ENCODE results near the gene TP53TG5.

Gene TP53TG5

DNA sequence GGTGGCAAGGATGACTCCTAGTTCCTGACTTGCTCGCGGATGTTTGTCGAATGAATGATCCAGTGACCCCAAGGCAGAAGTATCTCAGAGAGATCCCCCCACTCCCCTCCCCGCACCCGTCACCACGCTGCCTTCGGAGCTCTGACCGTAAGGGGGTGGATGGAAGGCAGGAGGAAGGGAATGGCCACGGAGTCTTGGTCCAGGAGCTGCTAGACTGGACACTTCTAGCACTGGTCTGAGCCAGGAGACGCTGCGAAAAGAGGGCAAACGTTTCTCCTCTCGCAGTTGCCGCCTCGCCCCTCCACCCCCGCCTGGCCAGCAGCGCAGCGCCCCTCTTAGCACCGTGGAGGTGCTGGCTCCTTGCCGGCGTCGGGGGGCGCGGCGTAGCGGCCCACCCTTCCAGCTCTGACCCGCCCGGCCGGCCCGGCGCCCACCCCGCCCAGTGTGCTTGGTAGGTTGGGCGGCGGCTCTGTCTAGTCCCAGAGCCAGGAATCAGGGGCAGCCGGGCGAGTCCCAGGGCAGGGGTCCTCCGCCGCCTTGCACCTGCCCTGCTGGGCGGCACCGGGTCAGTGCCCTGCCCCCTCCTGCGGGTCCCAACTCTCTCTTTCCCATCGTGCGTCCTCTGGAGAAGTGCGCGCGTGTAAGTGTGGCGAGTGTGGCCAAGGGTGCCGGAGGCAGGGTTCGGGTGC, 27.6 kb upstream of the TP53TG5 start:
- no peak for DNase-seq

DNA sequence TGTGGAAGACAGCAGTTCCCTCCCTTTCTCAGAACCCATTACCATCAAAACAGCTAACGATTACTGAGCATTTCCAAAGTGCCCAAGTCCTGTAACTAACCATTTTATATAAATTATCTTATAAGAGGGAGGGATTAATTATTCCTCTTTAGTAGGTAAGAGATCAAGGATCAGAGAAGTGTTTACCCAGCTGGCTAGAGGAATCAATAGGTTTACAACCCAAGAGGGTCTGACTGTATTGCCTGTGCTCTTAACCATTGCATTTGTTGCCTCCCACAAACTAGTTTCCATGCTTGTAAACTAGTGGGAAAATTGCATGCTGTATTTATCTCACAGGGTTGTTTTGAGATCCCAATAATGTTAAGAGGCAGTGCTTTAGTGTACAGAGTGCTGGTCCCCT, 26.3 kb upstream of the TP53TG5 start:
- DNase-seq, result no peak

DNA sequence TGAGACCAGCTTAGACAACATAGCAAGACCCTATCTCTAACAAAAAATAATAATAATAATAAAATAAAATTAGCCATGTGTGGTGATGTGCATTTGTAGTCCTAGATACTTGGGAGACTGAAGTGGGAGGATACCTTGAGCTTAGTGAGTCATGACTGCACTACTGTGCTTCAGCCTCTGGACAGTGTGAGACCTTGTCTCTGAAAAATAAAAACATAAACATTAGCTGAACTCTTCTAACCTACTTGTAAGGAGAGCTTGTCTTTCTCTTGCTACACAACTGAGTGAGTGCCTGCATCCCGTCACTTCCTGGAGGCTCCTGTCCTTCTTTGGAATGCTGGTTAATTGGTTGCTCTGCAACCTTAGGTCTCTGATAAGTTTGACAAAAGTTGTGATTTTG, 24.8 kb upstream of the TP53TG5 start:
- DNase-seq, result no peak

DNA sequence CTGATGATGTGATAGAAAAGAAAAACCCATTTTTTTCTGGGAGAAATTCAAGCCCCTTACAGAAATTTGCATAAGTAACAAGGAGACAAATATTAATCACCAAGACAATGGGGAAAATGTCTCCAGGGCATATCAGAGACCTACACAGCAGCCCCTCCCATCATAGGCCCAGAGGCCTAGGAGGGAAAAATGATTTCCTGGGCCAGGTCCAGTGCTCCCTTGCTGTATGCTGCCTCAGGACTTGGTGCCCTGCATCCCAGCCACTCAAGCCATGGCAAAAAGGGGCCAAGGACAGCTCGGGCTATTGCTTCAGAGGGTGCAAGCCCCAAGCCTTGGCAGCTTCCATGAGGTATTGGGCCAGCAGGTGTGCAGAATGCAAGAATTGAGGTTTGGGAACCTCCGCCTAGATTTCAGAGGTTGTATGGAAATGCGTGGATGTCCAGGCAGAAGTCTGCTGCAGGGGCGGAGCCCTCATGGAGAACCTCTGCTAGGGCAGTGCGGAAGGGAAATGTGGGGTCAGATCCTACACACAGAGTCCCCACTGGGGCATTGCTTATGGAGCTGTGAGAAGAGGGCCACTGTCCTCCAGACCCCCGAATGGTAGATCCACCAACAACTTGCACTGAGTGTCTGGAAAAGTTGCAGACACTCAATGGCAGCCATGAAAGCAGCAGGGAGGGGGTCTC, 22.4 kb upstream of the TP53TG5 start:
- DNase-seq, result no peak

DNA sequence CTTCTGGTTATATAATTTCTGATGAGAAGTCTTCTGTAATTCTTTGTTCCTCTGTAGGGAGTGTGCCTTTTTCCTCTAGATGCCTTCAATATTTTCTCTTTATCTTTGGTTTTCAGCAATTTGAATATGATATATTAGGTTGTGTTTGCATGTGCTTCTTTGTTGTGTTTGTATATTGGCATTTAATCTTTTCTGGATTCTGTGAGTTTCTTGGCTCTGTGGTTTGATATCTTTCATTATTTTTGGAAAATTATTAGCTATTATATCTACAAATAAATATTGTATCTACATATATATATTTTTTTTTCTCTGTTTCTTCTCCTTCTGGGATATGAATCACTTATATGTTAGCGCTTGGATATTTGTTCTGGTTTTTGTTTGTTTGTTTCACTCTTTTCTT, 20.9 kb upstream of the TP53TG5 start:
- DNase-seq, result no peak

DNA sequence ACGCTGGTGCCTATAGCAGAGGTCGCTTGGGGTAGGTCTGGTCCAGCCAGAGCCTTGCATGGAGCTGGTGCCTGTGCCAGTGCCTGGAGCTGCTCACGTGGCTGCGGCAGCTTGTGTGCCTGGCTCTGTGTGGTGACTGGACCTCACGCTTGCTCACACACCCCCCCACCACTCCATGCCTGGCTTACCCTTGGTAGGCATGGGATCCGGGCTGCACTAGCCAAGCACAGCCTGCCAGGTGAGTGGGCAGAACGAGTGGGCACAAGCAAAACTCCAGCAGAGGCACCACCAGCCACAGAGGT, 16.9 kb upstream of the TP53TG5 start:
- DNase-seq, result no peak

DNA sequence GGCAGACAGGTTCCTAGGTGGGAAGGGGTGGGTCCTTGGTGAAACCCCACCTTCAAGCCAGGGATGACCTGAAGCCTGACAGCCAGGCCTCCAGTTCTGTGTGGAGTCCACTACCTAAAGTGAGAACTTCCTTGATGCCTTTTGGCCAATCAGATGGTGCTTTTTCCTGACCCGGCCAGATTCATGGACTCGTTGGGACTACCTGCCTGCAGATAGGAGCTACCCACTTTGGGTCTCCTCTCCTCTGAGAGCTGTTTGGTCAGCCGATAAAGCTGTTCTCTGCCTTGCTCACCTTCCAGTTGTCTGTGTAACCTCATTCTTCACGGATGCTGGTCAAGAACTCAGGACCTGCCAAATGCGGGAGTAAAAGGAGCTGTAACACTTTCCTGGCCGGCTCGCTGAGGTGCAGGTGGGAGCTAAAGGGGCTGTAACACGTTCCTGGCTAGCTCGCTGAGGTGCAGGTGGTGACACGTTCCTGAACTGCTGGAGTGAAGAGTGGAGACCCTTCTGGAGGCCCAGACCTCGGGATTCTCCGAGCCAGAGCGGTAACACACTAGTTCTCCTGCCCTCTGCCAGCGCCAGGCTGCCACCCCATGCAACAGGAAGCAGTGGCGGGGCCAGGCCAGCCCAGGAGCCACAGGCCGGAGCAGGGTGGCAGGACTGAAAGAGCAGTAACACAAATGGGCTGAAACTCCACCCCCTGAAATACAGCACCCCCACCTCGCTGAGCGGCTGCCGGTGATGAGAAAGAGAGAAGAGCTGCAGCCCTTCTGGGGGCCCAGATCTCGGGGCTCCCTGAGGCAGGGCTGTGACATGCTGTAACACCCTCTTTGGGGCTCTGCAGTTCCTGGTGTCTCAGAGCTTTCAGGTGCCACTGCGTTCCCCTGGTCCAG, 16.3 kb upstream of the TP53TG5 start:
- no peak for DNase-seq

DNA sequence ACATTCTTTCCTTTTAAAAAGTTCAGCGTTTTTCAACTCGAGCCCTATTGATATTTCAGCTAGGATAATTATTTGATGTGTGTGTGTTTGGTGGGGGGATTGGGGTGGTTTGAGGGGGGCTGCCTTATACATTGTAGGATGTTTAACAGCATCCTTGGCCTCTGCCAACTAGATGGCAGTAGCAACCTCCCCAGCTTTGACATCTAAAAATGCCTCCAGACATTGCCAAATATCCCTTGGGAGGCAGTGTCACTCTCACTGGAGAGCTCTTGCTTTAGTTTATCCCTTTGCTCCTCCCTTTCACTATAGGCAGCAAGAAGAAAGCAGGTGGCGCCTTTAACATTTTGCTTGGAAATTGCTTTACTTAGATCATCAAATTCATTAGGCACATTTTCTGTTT, 14.6 kb upstream of the TP53TG5 start:
- DNase-seq, result no peak

DNA sequence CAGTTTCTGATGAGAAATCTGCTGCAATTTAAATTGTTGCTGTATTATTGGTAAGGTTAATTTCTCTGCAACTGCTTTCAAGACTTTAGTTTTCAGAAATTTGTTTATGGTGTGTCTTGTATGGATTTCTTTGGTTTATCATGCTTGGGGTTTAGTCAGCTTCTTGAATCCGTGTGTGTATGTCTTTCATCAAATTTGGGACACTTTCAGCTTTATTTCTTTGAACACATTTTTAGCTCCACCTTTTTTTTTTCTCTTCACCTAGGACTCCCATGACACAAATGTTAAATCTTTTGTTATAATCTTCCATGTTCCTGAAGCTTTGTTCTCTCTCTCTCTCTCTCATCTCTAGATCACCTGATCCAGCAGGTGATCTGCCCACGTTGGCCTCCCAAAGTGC, 13.4 kb upstream of the TP53TG5 start:
- DNase-seq, result no peak

DNA sequence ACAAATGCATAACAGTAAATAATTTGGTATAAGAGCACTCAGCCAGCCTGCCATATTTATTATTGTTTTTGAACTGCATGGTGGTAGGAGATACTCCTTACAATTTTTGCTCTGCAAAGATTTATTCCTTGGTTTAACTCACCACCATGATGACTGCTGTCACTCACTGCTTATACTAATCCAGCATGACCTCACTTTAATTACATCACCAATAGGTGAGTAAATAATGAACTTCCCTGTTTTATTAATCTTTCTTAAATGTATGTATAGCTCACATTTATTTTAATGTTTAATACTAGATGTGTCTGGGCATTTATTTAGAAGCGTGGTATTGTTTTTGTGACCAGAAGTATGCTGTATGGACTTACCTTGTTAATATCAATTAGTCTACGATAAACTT, 12.8 kb upstream of the TP53TG5 start:
- no peak for DNase-seq

DNA sequence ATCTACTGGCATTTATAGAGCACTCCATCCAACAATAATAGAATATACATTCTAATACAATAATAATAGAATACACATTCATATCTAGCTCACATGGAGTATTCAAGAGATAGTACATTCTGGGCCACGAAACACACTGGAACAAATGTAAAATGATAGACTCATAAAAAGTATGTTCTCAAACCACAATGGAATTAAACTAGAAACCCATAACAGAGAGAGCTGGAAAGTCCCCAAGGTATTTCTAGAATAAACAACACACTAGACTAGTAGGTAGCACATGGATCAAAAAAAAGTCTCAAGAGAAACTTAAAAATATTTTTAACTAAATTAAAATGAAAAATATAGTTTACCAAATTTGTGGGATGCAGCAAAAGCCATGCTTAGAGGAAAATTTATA, 9.1 kb upstream of the TP53TG5 start:
- no peak for DNase-seq

DNA sequence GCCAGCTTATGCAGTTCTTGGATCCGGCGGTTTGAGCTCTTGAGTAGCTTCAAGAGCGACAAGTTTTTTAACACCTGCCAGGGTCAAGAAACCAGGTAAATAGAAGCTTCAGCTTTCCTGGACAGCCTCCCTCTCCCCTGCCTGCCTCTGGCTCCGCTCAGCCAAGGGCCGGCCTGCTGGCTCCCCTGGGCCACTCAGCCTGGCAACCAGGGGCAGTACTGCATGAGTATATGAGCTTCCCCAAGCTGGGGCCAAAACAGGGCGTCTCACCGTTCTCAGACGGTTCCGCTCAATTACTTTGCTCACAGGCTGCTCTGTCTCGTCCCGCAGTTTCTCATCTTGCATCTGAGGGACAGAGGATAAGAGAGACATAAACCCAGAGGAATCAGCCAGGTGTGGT, 856 bp downstream of the TP53TG5 start:
- no peak for DNase-seq

DNA sequence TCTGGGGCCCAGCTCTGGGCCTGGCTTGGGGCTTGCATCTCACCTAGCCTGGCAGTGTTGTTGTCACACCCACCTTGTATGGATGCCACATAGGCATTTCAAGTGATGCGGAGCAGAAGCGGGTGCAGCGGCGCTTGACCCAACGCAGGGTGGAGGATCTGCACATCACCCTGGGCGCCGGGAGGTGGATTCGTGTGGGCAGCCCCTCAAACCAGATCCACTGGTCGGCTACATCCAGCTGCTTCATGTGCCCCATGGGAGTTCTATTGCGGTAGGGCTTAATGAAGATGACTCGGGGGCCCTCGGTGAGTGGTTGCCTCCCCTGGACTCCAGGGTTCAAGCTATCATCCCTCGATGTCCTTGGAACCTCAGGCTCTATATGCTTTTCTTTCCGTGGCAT, 3.2 kb downstream of the TP53TG5 start:
- no peak for DNase-seq

DNA sequence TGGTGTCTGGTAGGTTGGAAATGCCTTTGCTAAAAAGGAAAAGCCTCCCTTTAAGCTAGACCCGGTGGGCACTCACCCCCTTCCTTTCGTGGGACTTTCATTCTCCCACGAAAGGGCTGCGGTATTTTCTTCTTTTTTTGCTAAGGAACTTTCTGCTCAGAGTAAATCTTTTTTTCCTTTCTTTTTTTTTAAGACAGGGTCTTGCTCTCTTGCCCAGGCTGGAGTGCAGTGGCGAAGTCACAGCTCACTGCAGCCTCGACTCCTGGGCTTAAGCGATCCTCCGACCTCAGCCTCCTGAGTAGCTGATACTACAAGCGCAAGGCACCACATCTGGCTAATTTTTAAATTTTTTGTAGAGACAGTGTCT, 4.0 kb downstream of the TP53TG5 start:
- no peak for DNase-seq

DNA sequence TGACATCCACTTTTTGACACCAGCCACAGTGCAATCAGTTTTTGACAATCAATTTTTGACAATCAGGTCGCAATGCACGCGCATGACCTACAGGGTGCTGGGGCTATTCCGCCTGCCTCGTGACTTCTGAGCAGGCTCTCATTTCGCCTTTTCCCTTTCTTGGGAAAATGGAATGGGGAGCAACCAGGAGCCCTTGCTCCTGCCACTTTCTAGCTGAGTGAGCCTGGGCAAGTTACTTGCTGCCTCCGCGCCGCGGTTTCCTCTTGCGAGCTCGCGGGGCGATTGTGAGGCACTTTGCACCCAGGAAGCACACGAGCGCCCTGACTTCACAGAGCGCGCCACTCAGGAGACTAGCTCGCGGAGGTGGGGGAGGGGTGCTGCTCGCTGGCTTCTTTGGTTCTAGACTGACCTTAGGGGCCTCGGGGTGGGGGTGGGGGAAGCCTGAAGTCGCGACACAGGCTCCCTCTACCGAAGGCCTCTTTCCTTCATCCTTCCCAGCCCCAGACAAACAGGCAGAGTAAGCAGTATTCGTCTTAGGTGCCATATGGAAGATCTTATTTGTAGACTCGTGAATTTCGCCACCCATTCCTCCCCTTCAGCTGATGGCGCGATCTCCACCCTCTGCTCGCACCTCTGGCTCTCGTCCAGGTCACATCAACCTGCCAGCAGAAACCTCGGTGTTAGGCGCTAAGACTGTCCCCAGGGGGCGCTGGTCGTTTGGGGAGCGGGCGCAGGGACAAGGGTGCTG, 4.6 kb downstream of the TP53TG5 start:
- peak in 1 of 2 experiments; percentile 77 for DNase-seq

DNA sequence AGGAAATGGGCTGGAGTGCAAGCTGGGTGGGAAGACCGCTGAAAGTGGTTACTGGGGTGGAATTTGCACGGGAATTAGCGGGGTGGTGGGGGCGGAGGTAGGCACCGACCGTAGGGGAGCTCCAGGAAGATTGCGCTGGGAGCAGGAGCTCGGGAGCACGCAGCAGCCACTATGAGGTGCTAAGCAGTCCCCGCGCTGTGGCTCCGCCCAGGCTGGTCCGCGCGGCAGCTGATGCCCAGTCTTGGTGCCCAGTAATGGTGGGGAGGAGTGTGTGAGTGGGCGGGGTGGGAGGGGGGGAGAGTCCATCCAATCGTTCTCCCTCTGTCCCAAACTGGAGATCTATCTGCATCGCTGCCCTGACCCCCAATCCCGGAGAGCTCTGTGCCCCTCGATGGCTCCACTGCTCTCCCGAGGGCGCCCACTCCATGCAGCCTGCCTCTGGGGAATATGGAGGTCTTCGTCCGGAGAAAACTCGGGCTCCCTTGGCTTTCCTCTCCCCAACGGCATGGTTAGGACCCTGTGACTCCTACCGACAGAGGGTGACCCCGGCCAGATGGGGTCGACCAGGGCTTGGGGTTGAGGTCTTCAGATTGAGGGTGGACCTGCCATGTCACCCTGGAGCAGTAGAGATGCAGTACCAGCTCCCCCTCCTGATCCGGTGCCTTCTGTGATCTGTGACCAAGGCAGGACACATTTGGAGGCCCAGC, 5.3 kb downstream of the TP53TG5 start:
- no peak for DNase-seq

DNA sequence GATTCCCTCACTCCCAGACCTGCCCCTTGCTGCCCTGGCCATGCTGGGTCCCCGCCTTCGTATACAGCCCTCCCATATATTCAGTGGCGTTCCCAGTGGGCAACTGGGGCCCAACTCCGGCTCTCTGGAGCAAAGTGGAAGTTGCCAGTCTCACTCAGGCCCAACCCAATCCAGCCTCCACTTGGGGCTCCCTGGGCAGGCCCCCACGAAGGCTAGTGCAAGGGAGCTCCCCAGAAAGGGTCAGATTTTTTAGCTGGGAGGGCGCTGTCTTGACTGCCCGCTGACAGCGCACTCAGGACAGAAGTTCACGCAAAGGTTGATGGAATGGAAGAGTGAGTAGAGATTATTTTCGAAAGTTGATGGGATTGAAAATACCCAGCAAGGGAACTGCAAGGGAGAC, 5.9 kb downstream of the TP53TG5 start:
- DNase-seq, result no peak

DNA sequence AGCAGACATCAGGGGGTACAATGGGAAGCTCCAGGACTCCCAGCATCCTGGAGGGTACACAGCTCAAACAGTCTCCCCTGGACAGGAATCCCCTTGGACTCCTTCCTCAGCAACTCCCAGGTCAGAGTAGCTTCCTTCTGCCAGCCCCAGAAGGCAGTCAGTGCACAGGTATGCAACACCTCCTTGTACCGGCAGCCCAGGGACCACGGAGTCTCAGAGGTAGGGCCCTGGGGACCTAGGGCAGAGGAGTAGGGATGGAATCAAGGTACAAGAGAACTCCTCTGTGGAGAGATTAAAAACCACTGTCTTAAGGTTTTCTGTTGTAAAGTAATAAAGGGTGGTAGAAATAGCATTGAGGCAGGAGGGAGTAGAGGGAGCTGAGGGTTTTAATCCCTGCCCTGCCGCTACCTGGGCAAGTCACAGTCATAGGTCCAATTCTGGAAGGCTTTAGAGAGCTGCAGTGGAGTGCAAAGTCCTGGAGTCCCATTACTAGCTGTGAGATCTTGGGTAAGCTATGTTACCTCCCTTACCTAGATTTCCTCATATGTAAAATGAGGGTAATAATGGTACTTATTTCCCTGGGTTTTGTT, 7.5 kb downstream of the TP53TG5 start:
- no peak for DNase-seq

DNA sequence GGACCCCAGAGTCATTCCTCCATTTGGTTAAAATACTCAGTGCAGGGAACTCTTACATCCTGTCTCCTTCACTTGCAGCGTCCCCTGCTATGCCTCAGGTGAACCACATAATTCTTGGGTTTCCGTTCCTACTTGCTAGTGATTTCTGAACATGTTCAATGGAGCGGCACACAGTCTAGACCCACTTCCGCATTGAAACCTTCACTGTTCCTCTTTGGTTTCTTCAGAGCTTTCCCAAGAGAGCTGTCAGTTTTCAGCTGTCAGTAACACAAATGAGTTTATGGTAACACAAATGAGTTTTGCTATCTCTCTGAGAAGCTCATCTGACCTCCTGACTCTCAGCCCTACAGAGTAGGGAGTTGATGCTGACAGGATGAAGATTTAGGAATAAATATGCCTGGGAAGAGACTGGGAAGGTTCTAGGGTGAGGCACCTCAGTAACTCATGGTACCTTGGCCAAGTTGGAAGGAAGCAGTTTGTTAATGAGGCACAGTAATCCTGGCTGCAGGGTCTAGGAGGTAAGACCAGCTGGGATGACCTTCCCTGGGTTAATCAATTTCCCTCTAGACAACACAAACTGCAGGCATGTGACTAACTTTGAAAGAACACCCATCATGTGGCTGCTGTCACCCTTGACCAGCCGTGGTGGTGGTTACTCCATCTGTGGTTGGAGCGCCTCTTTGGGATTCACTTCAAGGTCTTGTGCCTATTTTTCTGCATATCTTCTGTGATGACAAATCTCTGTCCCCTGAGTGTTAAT, 9.7 kb downstream of the TP53TG5 start:
- no peak for DNase-seq

DNA sequence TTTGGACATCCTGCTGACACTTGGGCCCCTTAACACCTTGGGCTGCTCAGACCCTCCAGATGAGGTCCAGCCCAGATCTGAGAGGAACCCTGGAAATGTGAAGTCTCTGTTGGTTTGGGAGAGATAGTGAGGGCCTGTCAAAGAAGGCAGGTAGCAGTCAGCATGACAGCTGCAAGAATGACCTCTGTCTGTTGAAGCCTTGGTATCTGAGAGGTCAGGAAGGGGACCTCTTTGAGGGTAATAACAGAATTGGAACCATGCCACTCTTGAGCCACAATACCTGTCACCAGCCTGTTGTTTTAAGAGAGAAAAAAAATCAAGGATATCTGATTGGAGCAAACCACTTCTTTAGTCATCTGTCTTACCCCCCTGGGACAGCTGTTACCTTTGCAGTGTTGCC, 11.0 kb downstream of the TP53TG5 start:
- no peak for DNase-seq

DNA sequence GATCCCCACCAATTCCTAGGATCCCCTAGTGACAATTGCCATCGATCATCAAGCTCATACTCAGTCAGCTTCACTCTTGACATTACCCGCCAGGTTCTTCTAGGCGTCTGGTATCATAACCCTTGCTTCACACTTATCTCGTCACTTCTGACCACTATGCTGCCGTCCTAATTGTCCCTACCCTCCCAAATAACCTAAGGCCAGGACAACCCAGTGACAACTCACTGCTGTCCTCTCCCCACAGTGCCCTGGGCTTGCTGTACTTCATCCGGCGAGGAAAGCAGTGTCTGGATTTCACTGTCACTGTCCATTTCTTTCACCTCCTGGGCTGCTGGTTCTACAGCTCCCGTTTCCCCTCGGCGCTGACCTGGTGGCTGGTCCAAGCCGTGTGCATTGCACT, 11.5 kb downstream of the TP53TG5 start:
- no peak for DNase-seq

DNA sequence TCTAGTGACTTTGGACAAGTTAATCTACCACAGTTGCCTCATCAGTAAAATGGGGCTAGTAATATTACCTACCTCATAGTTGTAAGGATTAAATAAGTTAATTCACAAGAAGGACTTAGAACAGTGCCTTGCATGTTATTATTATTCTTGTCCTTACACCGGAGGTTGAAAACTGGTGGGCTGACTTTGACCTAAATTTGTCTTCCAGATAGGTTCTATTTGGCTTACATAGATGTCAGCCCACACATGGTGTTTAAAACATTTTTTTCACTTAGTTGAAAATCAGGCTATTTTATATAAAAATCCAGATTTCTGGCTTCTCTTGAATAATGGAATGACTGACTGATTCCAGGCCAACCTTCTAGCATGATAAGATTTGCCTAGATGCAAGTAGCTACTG, 11.9 kb downstream of the TP53TG5 start:
- no peak for DNase-seq
